ENCODE results near the gene BBS12. TPM values are rescaled to one million over a fixed set of nuclear protein-coding genes. Genes with fewer than 3 reads are reported as not detected.
A peak's percentile ranks its signal among the peaks of the same experiment; 100 is the strongest.

The BBS12 gene
- total and polyA plus RNA-seq, 9 of the 15 experiments (the other 6 are each of a cell fraction or from before 2014, with no cell fraction given) = 2.7 to 6.5 (median 3.3) TPM

DNA sequence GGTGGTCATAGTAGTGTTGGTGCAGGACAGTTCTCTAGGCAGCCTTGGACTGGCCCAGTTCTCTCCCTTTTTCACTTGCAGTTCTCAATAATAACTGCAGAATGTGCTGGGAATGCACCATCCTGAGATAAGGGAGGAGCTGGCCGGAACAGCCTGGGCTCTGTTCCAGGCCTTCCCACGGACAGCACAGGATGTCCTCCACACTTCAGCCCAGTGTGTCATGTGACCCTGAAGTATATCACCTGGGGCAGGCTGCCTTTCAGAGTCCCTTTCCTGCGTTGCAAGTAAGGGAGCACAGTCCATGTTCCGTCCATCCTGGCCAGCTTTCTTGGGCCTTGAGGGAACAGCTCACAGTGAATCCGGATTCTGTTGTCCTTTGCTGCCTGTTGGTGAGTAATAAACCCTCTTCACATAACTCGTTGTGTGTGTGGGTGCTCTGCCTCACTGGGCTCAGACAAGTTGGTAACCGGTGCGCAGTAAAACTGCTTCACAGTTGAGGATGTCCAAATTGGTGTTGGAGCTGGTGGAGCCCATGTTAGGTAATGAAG lies 32.3 kb upstream of the BBS12 start (continued):
- no peak for TF ChIP-seq ZNF431 (CRISPR knock-in tag; IDR thresholded peaks at IDR 0.05)
- no peak for TF ChIP-seq ZNF197 (CRISPR knock-in tag; IDR thresholded peaks at IDR 0.05; ENCODE audit: low read depth)
- no peak for TF ChIP-seq FUS (optimal IDR thresholded peaks at IDR 0.05; ENCODE audit: low read depth, low read length)
- TF ChIP-seq ELF4 (CRISPR knock-in tag; IDR thresholded peaks at IDR 0.05) = no peak
- TF ChIP-seq ESRRA (IDR thresholded peaks at IDR 0.05; ENCODE audit: borderline replicate concordance, low read depth) = peak; percentile 68; the same call in 1 of the 2 replicates
- no peak for TF ChIP-seq ASH1L (IDR thresholded peaks at IDR 0.05; ENCODE audit: borderline replicate concordance, low read depth, partially characterized antibody)
- 0 out of 2 replicates have a peak, but pooled peaks have one; percentile 22 for TF ChIP-seq XRCC5 (IDR thresholded peaks at IDR 0.05; ENCODE audit: low read depth, low read length)
- no peak for TF ChIP-seq EZH2 (IDR thresholded peaks at IDR 0.05; ENCODE audit: borderline replicate concordance, low read depth, low read length)
- TF ChIP-seq ETS2 (tag; IDR thresholded peaks at IDR 0.05; ENCODE audit: borderline replicate concordance, poor library complexity, severe bottlenecking) = no peak
- no peak for TF ChIP-seq MAFK (IDR thresholded peaks at IDR 0.05; ENCODE audit: low read length)
- TF ChIP-seq, protein P1, sequence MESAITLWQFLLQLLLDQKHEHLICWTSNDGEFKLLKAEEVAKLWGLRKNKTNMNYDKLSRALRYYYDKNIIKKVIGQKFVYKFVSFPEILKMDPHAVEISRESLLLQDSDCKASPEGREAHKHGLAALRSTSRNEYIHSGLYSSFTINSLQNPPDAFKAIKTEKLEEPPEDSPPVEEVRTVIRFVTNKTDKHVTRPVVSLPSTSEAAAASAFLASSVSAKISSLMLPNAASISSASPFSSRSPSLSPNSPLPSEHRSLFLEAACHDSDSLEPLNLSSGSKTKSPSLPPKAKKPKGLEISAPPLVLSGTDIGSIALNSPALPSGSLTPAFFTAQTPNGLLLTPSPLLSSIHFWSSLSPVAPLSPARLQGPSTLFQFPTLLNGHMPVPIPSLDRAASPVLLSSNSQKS (CRISPR knock-in tag; IDR thresholded peaks at IDR 0.05) = no peak
- TF ChIP-seq KLF16 (IDR thresholded peaks at IDR 0.05) = no peak
- peak; percentile 41 for TF ChIP-seq ZFP36 (IDR thresholded peaks at IDR 0.05; ENCODE audit: low read depth, low read length, partially characterized antibody)
- TF ChIP-seq, protein P2, sequence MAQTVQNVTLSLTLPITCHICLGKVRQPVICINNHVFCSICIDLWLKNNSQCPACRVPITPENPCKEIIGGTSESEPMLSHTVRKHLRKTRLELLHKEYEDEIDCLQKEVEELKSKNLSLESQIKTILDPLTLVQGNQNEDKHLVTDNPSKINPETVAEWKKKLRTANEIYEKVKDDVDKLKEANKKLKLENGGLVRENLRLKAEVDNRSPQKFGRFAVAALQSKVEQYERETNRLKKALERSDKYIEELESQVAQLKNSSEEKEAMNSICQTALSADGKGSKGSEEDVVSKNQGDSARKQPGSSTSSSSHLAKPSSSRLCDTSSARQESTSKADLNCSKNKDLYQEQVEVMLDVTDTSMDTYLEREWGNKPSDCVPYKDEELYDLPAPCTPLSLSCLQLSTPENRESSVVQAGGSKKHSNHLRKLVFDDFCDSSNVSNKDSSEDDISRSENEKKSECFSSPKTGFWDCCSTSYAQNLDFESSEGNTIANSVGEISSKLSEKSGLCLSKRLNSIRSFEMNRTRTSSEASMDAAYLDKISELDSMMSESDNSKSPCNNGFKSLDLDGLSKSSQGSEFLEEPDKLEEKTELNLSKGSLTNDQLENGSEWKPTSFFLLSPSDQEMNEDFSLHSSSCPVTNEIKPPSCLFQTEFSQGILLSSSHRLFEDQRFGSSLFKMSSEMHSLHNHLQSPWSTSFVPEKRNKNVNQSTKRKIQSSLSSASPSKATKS (CRISPR knock-in tag; IDR thresholded peaks at IDR 0.05) = no peak
- TF ChIP-seq RAD51 (IDR thresholded peaks at IDR 0.05; ENCODE audit: borderline replicate concordance, low read depth) = peak; percentile 96
- TF ChIP-seq, protein P3, sequence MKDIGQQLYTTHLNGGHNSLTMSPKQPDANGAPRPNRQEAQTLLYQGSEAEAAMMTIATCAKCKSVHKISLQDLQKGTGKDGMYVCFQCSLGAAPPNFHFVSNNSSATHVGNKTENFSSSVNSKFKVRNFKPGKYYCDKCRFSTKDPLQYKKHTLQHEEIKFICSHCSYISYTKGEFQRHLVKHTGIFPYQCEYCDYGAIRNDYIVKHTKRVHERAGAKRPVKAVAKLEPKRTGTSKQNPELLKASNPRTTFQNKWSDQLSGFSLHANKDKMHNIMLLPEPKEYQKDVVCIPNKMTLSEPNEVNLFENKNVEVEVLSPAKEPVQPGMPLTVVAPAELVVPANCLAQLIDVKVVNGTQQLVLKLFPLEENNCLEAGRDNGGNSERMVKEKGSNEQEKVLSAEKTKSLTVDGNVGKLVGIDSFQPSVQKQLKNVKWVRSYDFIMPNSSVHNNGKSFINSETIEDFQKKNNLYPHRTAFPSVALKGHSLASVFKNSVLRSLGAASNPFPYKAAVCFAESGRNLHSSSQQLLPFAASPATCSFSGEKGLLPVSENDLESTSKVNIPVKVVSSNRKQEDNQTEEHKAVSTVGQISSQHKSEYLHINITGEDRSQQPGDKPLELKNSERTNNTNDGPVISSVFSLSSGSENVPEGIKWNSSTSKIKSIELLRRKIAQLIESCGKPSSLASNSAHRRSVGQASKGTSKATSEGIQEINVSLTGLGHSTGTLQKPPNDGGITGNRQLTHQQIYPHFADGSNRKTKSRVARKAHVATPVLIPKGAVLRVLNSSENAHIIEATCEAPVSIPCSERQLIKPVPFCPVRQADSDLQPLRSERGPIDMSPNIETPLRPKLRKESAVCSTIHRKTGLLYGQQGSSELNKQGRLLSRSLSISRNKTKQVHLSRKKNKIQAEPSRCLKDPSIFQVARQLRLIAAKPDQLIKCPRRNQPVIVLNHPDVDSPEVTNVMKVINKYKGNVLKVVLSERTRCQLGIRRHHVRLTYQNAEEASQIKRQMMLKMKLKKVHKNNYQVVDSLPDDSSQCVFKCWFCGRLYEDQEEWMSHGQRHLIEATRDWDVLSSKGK (CRISPR knock-in tag; IDR thresholded peaks at IDR 0.05) = no peak
- no peak for TF ChIP-seq ZNF592 (IDR thresholded peaks at IDR 0.05)

Measured in K562 (cell line).